Astrocyte (in vitro differentiated cells and primary cell): ENCODE measurements around the gene PNPLA7. TPM values are rescaled to one million over a fixed set of nuclear protein-coding genes. Genes with fewer than 3 reads are reported as not detected.

Source experiments
- DNase-seq: peaks from one replicate; pipeline ENCODE4 v3.0.0-alpha.2; 2010; ENCODE audit warnings: low read depth
- FAIRE-seq: peaks from 2 replicates; lab custom pipeline; 2011; peaks lifted over from hg19 to GRCh38; lab: Jason Lieb, UNC
- H2AFZ ChIP-seq: 2 replicates; pipeline ENCODE4 v1.6.0; 2012; ENCODE audit warnings: low read depth, low read length, inconsistent platforms
- H3K27ac ChIP-seq: 2 replicates; pipeline ENCODE4 v1.5.1; 2011; ENCODE audit warnings: low read depth, low read length, inconsistent platforms
- H3K27me3 ChIP-seq: 2 replicates; pipeline ENCODE4 v1.6.0; 2011; ENCODE audit warnings: low read length, inconsistent platforms; ENCODE audit not compliant: insufficient read depth
- H3K36me3 ChIP-seq: 2 replicates; pipeline ENCODE4 v1.5.1; 2011; ENCODE audit warnings: low read length, inconsistent platforms; ENCODE audit not compliant: insufficient read depth
- H3K4me1 ChIP-seq: 2 replicates; pipeline ENCODE4 v1.5.1; 2011; ENCODE audit warnings: low read length, inconsistent platforms; ENCODE audit not compliant: insufficient read depth
- H3K4me2 ChIP-seq: 2 replicates; pipeline ENCODE4 v1.6.0; 2012; ENCODE audit warnings: low read length, inconsistent platforms
- H3K4me3 ChIP-seq: 2 replicates; pipeline ENCODE4 v1.5.1; 2011; ENCODE audit warnings: low read depth, mild to moderate bottlenecking, low read length, inconsistent platforms; ENCODE audit not compliant: insufficient read depth
- H3K79me2 ChIP-seq: 2 replicates; pipeline ENCODE4 v1.6.0; 2012; ENCODE audit warnings: mild to moderate bottlenecking, low read length, inconsistent platforms; ENCODE audit not compliant: insufficient read depth
- H3K9ac ChIP-seq: 2 replicates; pipeline ENCODE4 v1.6.0; 2012; ENCODE audit warnings: mild to moderate bottlenecking, low read length, inconsistent platforms
- H3K9me3 ChIP-seq: 2 replicates; pipeline ENCODE4 v1.5.1; 2012; ENCODE audit warnings: low read depth, mild to moderate bottlenecking, low read length, inconsistent platforms; ENCODE audit not compliant: insufficient read depth
- H4K20me1 ChIP-seq: 2 replicates; pipeline ENCODE4 v1.6.0; 2012; ENCODE audit warnings: low read length, inconsistent platforms; ENCODE audit not compliant: insufficient read depth
- H3K27ac Mint-ChIP-seq: one replicate; pipeline ENCODE4 v1.8.0; 2021; ENCODE audit warnings: mild to moderate bottlenecking, mixed read lengths; ENCODE audit not compliant: unreplicated experiment
- H3K27me3 Mint-ChIP-seq: one replicate; pipeline ENCODE4 v1.8.0; 2021; ENCODE audit warnings: low read depth, mixed read lengths; ENCODE audit not compliant: unreplicated experiment
- H3K36me3 Mint-ChIP-seq: one replicate; pipeline ENCODE4 v1.8.0; 2021; ENCODE audit warnings: low read depth, mixed read lengths; ENCODE audit not compliant: unreplicated experiment
- H3K4me1 Mint-ChIP-seq: one replicate; pipeline ENCODE4 v1.8.0; 2021; ENCODE audit warnings: low read depth, mixed read lengths; ENCODE audit not compliant: unreplicated experiment
- H3K4me3 Mint-ChIP-seq: one replicate; pipeline ENCODE4 v1.8.0; 2021; ENCODE audit warnings: mild to moderate bottlenecking, moderate library complexity, mixed read lengths; ENCODE audit not compliant: unreplicated experiment
- H3K9me3 Mint-ChIP-seq: one replicate; pipeline ENCODE4 v1.8.0; 2021; ENCODE audit warnings: mild to moderate bottlenecking, mixed read lengths; ENCODE audit not compliant: unreplicated experiment
- CTCF ChIP-seq: IDR thresholded peaks from 2 replicates; pipeline ENCODE4 v1.5.1; 2011; ENCODE audit warnings: low read depth, mild to moderate bottlenecking, inconsistent platforms, low read length, moderate library complexity; ENCODE audit not compliant: insufficient read depth
- EZH2 ChIP-seq: IDR thresholded peaks from 2 replicates; pipeline ENCODE4 v1.6.1; 2012; ENCODE audit warnings: mild to moderate bottlenecking, low read length, inconsistent platforms; ENCODE audit not compliant: insufficient read depth
- total RNA-seq: library from RNA; stranded (reverse); gene quantifications from 2 replicates; pipeline ENCODE4 v1.2.1, GENCODE V29; 2021

Gene PNPLA7
- total RNA-seq, 1 donor from 2014 or later: 2.6 TPM

- Mint-ChIP-seq H3K9me3 (peaks cover 11% of the 10 kb centered on the region), H3K4me1 (peaks cover 7% of the 10 kb centered on the region), H3K27me3 (peaks cover 8% of the 10 kb centered on the region), H3K36me3 (peaks cover 6% of the 10 kb centered on the region), H3K27ac (no peak overlapping the region), H3K4me3 (no peak overlapping the region)
- H3K4me2 ChIP-seq: peak overlapping the region; percentile 44
- no peak overlapping the region for H3K9ac ChIP-seq
- FAIRE-seq (no peak), DNase-seq (no peak)
- no peaks in the 10 kb centered on the region for H3K79me2 ChIP-seq
- H2AFZ ChIP-seq: peak overlapping the region; percentile 26
- no peak overlapping the region for H3K4me3 ChIP-seq
- no peaks in the 10 kb centered on the region for H4K20me1 ChIP-seq
- H3K36me3 ChIP-seq: no peaks in the 10 kb centered on the region
- no peak overlapping the region for H3K27ac ChIP-seq
- H3K4me1 ChIP-seq: peaks cover 10% of the 10 kb centered on the region
- H3K9me3 ChIP-seq: peaks cover 7% of the 10 kb centered on the region
- no peak for TF ChIP-seq CTCF
- no peak for TF ChIP-seq EZH2
- no peaks in the 10 kb centered on the region for H3K27me3 ChIP-seq
Observed at GRCh38 chr9:137478962-137479861, 71.0 kb downstream of the PNPLA7 start.

- no peaks in the 10 kb centered on the region for H4K20me1 ChIP-seq
- H3K9me3 Mint-ChIP-seq: peaks cover 13% of the 10 kb centered on the region
- peaks cover 8% of the 10 kb centered on the region for H3K27me3 Mint-ChIP-seq
- peaks cover 7% of the 10 kb centered on the region for H3K4me1 Mint-ChIP-seq
- H3K4me1 ChIP-seq: peaks cover 10% of the 10 kb centered on the region
- no peaks in the 10 kb centered on the region for H3K27me3 ChIP-seq
- no peak overlapping the region for H3K27ac ChIP-seq
- H2AFZ ChIP-seq: no peak overlapping the region
- DNase-seq: no peak
- peaks cover 7% of the 10 kb centered on the region for H3K9me3 ChIP-seq
- no peak overlapping the region for H3K4me3 ChIP-seq
- H3K4me2 ChIP-seq: no peak overlapping the region
- H3K4me3 Mint-ChIP-seq: no peak overlapping the region
- H3K27ac Mint-ChIP-seq: no peak overlapping the region
- no peaks in the 10 kb centered on the region for H3K79me2 ChIP-seq
- peaks cover 6% of the 10 kb centered on the region for H3K36me3 Mint-ChIP-seq
- no peak for FAIRE-seq
- TF ChIP-seq CTCF (no peak), EZH2 (no peak)
- H3K36me3 ChIP-seq: no peaks in the 10 kb centered on the region
- no peak overlapping the region for H3K9ac ChIP-seq
Observed at GRCh38 chr9:137478613-137478961, 71.6 kb downstream of the PNPLA7 start.
